HCT116 (cell line): Measurements from ENCODE around the gene APOA5. TPM values are rescaled to one million over a fixed set of nuclear protein-coding genes. Genes with fewer than 3 reads are reported as not detected.

Experiments
- ATAC-seq: fragments of 200-7000 bp; cut with Tn5 transposase; 2 replicates; pipeline ENCODE4 v1.9.1; 2020; ENCODE audit warnings: mild to moderate bottlenecking, moderate library complexity
- BruUV-seq: library from RNA; stranded (reverse); fragments of 400-500 nt; replicated peaks from 2 replicates; lab custom pipeline; 2021; lab: Mats Ljungman, UMichigan
- CTCF ChIA-PET: fragments of 300-600 bp; sonication (Branson Sonifier 250); formaldehyde crosslinking; loops from one replicate; lab custom pipeline; 2021; ENCODE audit warnings: antibody characterized with exemption; lab: Charles Lee
- POLR2A ChIA-PET: fragments of 300-600, 350-600 bp; sonication (Branson Sonifier 250); formaldehyde crosslinking; loops from one replicate; lab custom pipeline; 2021; ENCODE audit warnings: antibody characterized with exemption; lab: Charles Lee
- RAD21 ChIA-PET, 2 experiments: fragments of 300-600 bp; sonication (Branson Sonifier 250); formaldehyde crosslinking; loops; one replicate each; lab custom pipeline; 2023; ENCODE audit warnings: low total read pairs in 2 of 2; ENCODE audit not compliant: uncharacterized antibody in 2 of 2, unreplicated experiment in 2 of 2, low non-redundant PET in 1 of 2; lab: Charles Lee
- DNase-seq: peaks from one replicate; pipeline ENCODE4 v3.0.0-alpha.2; 2010; ENCODE audit warnings: low read depth, low spot score
- H2AFZ ChIP-seq: fragments of 200-600 bp; shearing (Covaris generic), sonication (generic); 2 replicates; pipeline ENCODE4 v1.6.1; 2017; ENCODE audit warnings: low read depth, mixed run types, mixed read lengths, antibody characterized with exemption, low read length; ENCODE audit not compliant: poor library complexity, severe bottlenecking
- H3K27ac ChIP-seq: 2 replicates; pipeline ENCODE4 v1.5.1; 2012; ENCODE audit warnings: low read depth, low read length
- H3K27me3 ChIP-seq: fragments of 200-600 bp; sonication (generic); 2 replicates; pipeline ENCODE4 v1.6.1; 2016; ENCODE audit warnings: mixed run types, low read length, mixed read lengths; ENCODE audit not compliant: insufficient read depth
- H3K36me3 ChIP-seq, 2 experiments: fragments of 200-500 bp in 1 of 2; fragments of 200-600 bp in 1 of 2; sonication (Bioruptor generic) in 1 of 2; sonication (generic) in 1 of 2; 2 replicates each; pipeline versions ENCODE4 v1.5.1 to v1.6.1; 2014 to 2016; ENCODE audit warnings: low read length in 2 of 2, inconsistent platforms in 1 of 2, mixed read lengths in 1 of 2, mixed run types in 1 of 2; ENCODE audit not compliant: insufficient read depth in 2 of 2, control insufficient read depth in 1 of 2
- H3K4me1 ChIP-seq, 2 experiments: fragments of 200-600 bp in 1 of 2; sonication (generic) in 1 of 2; 2 replicates each; pipeline versions ENCODE4 v1.5.1 to v1.6.1; 2012 to 2017; ENCODE audit warnings: low read length in 2 of 2, inconsistent platforms in 1 of 2, mild to moderate bottlenecking in 1 of 2, mixed read lengths in 1 of 2, mixed run types in 1 of 2, moderate library complexity in 1 of 2; ENCODE audit not compliant: insufficient read depth in 2 of 2, control insufficient read depth in 1 of 2
- H3K4me2 ChIP-seq: fragments of 200-600 bp; sonication (generic); 2 replicates; pipeline ENCODE4 v1.6.1; 2017; ENCODE audit warnings: mixed run types, low read length, mixed read lengths
- H3K4me3 ChIP-seq, 2 experiments: fragments of 200-600 bp in 1 of 2; sonication (generic) in 1 of 2; replicated peaks in 1 of 2; 2 replicates each; pipeline ENCODE4 v1.5.1; 2011 to 2016; ENCODE audit warnings: low read length in 2 of 2, control low read depth in 1 of 2, low read depth in 1 of 2, mild to moderate bottlenecking in 1 of 2, mixed read lengths in 1 of 2, mixed run types in 1 of 2
- H3K79me2 ChIP-seq: fragments of 200-600 bp; sonication (generic); 2 replicates; pipeline ENCODE4 v1.6.1; 2017; ENCODE audit warnings: mild to moderate bottlenecking, mixed run types, low read length, moderate library complexity, mixed read lengths; ENCODE audit not compliant: insufficient read depth
- H3K9ac ChIP-seq: fragments of 200-600 bp; sonication (generic); 2 replicates; pipeline ENCODE4 v1.6.1; 2016; ENCODE audit warnings: low read length, mixed read lengths
- H3K9me2 ChIP-seq: fragments of 200-600 bp; sonication (generic), shearing (Covaris generic); 2 replicates; pipeline ENCODE4 v1.6.1; 2017; ENCODE audit warnings: mixed run types, mild to moderate bottlenecking, moderate library complexity; ENCODE audit not compliant: insufficient read depth
- H3K9me3 ChIP-seq, 2 experiments: fragments of 200-500 bp in 1 of 2; fragments of 200-600 bp in 1 of 2; sonication (Bioruptor generic) in 1 of 2; sonication (generic) in 1 of 2; 2 replicates each; pipeline ENCODE4 v1.6.1; 2014 to 2017; ENCODE audit warnings: low read length in 2 of 2, mixed read lengths in 2 of 2, inconsistent platforms in 1 of 2, low read depth in 1 of 2, mild to moderate bottlenecking in 1 of 2, mixed run types in 1 of 2, moderate library complexity in 1 of 2; ENCODE audit not compliant: control insufficient read depth in 1 of 2, insufficient read depth in 1 of 2
- H4K20me1 ChIP-seq: fragments of 200-600 bp; sonication (generic), shearing (Covaris generic); 2 replicates; pipeline ENCODE4 v1.6.1; 2017; ENCODE audit warnings: mixed run types, mild to moderate bottlenecking, moderate library complexity; ENCODE audit not compliant: insufficient read depth
- CBX3 ChIP-seq: IDR thresholded peaks from 2 replicates; pipeline ENCODE4 v1.6.1; 2012; ENCODE audit warnings: low read depth
- CEBPB ChIP-seq: IDR thresholded peaks from 2 replicates; pipeline ENCODE4 v1.6.1; 2012; ENCODE audit warnings: low read depth
- EGR1 ChIP-seq: IDR thresholded peaks from 2 replicates; pipeline ENCODE4 v1.6.1; 2012; ENCODE audit warnings: low read depth
- ELF1 ChIP-seq: IDR thresholded peaks from 2 replicates; pipeline ENCODE4 v1.6.1; 2012; ENCODE audit warnings: low read depth, borderline replicate concordance
- EZH2 ChIP-seq: fragments of 200-600 bp; sonication (generic); IDR thresholded peaks from 2 replicates; pipeline ENCODE4 v1.6.1; 2017; ENCODE audit warnings: antibody characterized with exemption, mixed run types
- EZH2phosphoT487 ChIP-seq: fragments of 200-600 bp; IDR thresholded peaks from 2 replicates; pipeline ENCODE4 v1.6.1; 2018; ENCODE audit warnings: antibody characterized with exemption, borderline replicate concordance
- FOSL1 ChIP-seq: IDR thresholded peaks from 2 replicates; pipeline ENCODE4 v1.6.1; 2012; ENCODE audit warnings: low read depth
- MAX ChIP-seq: IDR thresholded peaks from 2 replicates; pipeline ENCODE4 v1.6.1; 2012
- POLR2A ChIP-seq: IDR thresholded peaks from 2 replicates; pipeline ENCODE4 v1.7.0; 2011; ENCODE audit warnings: borderline replicate concordance; ENCODE audit not compliant: insufficient read depth, insufficient read length; ENCODE audit errors: extremely low read depth
- POLR2AphosphoS5 ChIP-seq: IDR thresholded peaks from 2 replicates; pipeline ENCODE4 v1.6.1; 2011; ENCODE audit warnings: mild to moderate bottlenecking, low read depth, low read length, moderate library complexity
- SIN3A ChIP-seq: IDR thresholded peaks from 2 replicates; pipeline ENCODE4 v1.6.1; 2012; ENCODE audit warnings: low read depth
- SP1 ChIP-seq: IDR thresholded peaks from 2 replicates; pipeline ENCODE4 v1.6.1; 2012; ENCODE audit warnings: low read depth
- SRF ChIP-seq: IDR thresholded peaks from 2 replicates; pipeline ENCODE4 v1.6.1; 2012; ENCODE audit warnings: low read depth
- TCF7L2 ChIP-seq: IDR thresholded peaks from 2 replicates; pipeline ENCODE4 v1.7.0; 2011; ENCODE audit warnings: borderline replicate concordance, inconsistent platforms; ENCODE audit not compliant: insufficient read depth, insufficient read length; ENCODE audit errors: extremely low read depth
- YY1 ChIP-seq: IDR thresholded peaks from 2 replicates; pipeline ENCODE4 v1.6.1; 2011; ENCODE audit warnings: low read length, low read depth, moderate library complexity, mild to moderate bottlenecking; ENCODE audit not compliant: insufficient replicate concordance; ENCODE audit errors: extremely low read depth
- ZBTB33 ChIP-seq: IDR thresholded peaks from 2 replicates; pipeline ENCODE4 v1.6.1; 2011; ENCODE audit warnings: mild to moderate bottlenecking, low read length, moderate library complexity; ENCODE audit not compliant: insufficient replicate concordance; ENCODE audit errors: extremely low read depth
- ZFX ChIP-seq: fragments of 450-650 bp; IDR thresholded peaks from 2 replicates; pipeline ENCODE4 v1.6.1; 2017
- ZNF274 ChIP-seq: fragments of 200-500 bp; sonication (Bioruptor generic); IDR thresholded peaks from 2 replicates; pipeline ENCODE4 v1.6.1; 2014; ENCODE audit warnings: mild to moderate bottlenecking, low read depth, low read length, inconsistent platforms
- intact Hi-C: fragments of 100-400 bp; cut with micrococcal nuclease; formaldehyde crosslinking; loops from 2 replicates; pipeline ENCODE4 v1.10.0; 2022
- total RNA-seq: library from RNA; stranded (reverse); gene quantifications from one replicate; pipeline ENCODE4 v1.2.1, GENCODE V29; 2021; ENCODE audit not compliant: unreplicated experiment
- TF ChIP-seq, protein P1 (sequence below): IDR thresholded peaks from 2 replicates; pipeline ENCODE4 v1.6.1; 2012
- TF ChIP-seq, protein P2 (sequence below), 3 experiments: fragments of 200-600 bp in 1 of 3; sonication (generic) in 1 of 3; IDR thresholded peaks in 2 of 3; conservative IDR thresholded peaks in 1 of 3; 2 replicates each; pipeline ENCODE4 v1.5.1; 2012 to 2017; ENCODE audit warnings: low read depth in 2 of 3, low read length in 2 of 3, antibody characterized with exemption in 1 of 3, borderline replicate concordance in 1 of 3, control low read depth in 1 of 3, mild to moderate bottlenecking in 1 of 3, mixed read lengths in 1 of 3, mixed run types in 1 of 3, moderate library complexity in 1 of 3; ENCODE audit not compliant: insufficient read depth in 1 of 3

APOA5 gene
- total RNA-seq, 1 experiment from 2014 or later: 0.12 TPM

DNA sequence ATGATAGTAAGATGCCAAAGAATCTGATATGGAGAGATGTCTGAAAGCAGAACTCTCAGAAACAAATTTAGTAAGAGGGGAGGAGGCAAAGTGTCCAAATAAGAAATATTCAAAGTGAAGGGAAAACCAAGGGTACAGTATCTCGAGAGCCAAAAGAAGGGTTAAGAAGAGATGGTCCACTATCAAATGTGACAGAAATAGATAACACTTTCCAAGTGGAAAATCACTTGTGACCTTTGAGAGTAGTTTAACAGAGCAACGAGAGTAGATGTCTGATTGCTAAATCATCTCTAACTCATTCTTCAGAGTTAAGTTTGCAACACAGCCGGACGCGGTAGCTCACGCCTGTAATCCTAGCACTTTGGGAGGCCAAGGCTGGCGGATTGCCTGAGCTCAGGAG lies 14.6 kb downstream of the APOA5 start:
- H3K9me2 ChIP-seq: no peaks in the 10 kb centered on the region
- H2AFZ ChIP-seq: no peak overlapping the region
- no TSS peak for BruUV-seq
- H3K79me2 ChIP-seq: peaks cover 12% of the 10 kb centered on the region
- H3K4me1 ChIP-seq: peaks cover 3 to 11% of the 10 kb centered on the region in 2 experiments; a peak in 3 of 4 replicates
- peaks cover 21 to 36% of the 10 kb centered on the region in 2 experiments; a peak in 3 of 4 replicates for H3K36me3 ChIP-seq
- H3K27me3 ChIP-seq: no peaks in the 10 kb centered on the region
- no peak overlapping the region for H3K4me3 ChIP-seq
- no peak for DNase-seq
- TF ChIP-seq POLR2A: no peak
- TF ChIP-seq, protein P1, sequence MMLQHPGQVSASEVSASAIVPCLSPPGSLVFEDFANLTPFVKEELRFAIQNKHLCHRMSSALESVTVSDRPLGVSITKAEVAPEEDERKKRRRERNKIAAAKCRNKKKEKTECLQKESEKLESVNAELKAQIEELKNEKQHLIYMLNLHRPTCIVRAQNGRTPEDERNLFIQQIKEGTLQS: no peak
- no peak for TF ChIP-seq TCF7L2
- TF ChIP-seq, protein P2, sequence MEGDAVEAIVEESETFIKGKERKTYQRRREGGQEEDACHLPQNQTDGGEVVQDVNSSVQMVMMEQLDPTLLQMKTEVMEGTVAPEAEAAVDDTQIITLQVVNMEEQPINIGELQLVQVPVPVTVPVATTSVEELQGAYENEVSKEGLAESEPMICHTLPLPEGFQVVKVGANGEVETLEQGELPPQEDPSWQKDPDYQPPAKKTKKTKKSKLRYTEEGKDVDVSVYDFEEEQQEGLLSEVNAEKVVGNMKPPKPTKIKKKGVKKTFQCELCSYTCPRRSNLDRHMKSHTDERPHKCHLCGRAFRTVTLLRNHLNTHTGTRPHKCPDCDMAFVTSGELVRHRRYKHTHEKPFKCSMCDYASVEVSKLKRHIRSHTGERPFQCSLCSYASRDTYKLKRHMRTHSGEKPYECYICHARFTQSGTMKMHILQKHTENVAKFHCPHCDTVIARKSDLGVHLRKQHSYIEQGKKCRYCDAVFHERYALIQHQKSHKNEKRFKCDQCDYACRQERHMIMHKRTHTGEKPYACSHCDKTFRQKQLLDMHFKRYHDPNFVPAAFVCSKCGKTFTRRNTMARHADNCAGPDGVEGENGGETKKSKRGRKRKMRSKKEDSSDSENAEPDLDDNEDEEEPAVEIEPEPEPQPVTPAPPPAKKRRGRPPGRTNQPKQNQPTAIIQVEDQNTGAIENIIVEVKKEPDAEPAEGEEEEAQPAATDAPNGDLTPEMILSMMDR (IDR thresholded peaks at IDR 0.05 in 2 of 3, conservative IDR thresholded peaks at IDR 0.05 in 1 of 3; ENCODE audit: borderline replicate concordance in 1 of 3, insufficient read depth in 1 of 3, low read depth in 2 of 3, low read length in 2 of 3): no peak
- no peak for TF ChIP-seq SP1
- no peak for TF ChIP-seq FOSL1
- no peak for TF ChIP-seq EGR1
- TF ChIP-seq POLR2AphosphoS5: no peak
- no peak for TF ChIP-seq CBX3
- TF ChIP-seq ZBTB33: no peak
- TF ChIP-seq ELF1: no peak
- no peak for TF ChIP-seq SRF
- TF ChIP-seq ZFX: no peak
- no peak for TF ChIP-seq EZH2phosphoT487
- TF ChIP-seq MAX: no peak
- TF ChIP-seq SIN3A: no peak
- TF ChIP-seq YY1: no peak
- no peak for TF ChIP-seq EZH2
- no peak for TF ChIP-seq ZNF274
- TF ChIP-seq CEBPB: no peak
- H3K9ac ChIP-seq: no peak overlapping the region
- H3K9me3 ChIP-seq: no peaks in the 10 kb centered on the region
- H3K27ac ChIP-seq: no peak overlapping the region
- ChIA-PET CTCF (no interaction called here), RAD21 (no interaction called here), POLR2A (no interaction called here)
- H4K20me1 ChIP-seq: no peaks in the 10 kb centered on the region
- ATAC-seq: no peak
- H3K4me2 ChIP-seq: no peak overlapping the region
- intact Hi-C loops: no loop called here
